Hematopoietic multipotent progenitor cell treated with erythropoietin and hydrocortisone succinate and interleukin-3 and kit ligand, for 6 days (in vitro differentiated cells): ENCODE data around the gene GSG1L.
"Not testable (repeated sequence)": the region's sequence is repeated elsewhere in the genome, so short reads cannot be mapped to it uniquely, and the experiment has no call there.

Experiments
- DNase-seq: peaks from one replicate; pipeline ENCODE4 v3.0.0-alpha.2; 2015

Gene GSG1L

DNA sequence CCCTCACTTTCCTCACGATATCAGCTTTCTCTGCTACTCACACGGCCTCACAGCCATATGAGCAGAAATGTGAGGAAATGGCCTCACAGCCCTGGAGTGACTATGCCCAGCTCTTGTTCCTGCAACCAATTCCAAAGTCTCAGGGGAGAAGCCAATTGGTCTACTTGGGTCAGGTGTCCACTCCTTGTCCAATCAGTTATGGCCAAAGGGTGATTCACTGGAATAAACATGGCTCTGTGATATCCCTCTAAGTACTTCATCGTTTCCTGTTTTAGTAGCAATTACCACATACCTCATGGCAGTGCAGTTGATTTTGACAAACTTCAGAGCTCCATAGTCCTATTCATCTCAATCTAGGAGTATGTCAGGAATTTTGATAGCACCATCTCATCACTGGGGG is 318.2 kb downstream of the GSG1L start:
- no peak for DNase-seq

GRCh38 chr16:27743963-27744362 is 319.6 kb downstream of the GSG1L start:
- DNase-seq = no peak

DNA sequence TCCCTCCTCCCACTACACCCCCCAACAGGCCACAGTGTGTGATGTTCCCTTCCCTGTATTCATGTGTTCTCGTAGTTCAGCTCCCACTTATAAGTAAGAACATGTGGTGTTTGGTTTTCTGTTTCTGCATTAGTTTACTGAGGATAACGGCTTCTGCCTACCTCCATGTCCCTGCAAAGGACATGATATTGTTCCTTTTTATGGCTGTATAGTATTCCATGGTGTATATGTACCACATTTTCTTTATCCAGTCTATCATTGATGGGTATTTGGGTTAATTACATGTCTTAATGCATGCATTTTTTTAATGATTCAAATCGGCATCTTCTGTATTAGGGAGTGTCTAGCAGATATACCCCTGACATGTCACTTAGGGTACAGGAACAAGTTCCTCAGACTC is 320.5 kb downstream of the GSG1L start:
- DNase-seq = not testable (repeated sequence)

GRCh38 chr16:27742333-27742732 is 321.2 kb downstream of the GSG1L start:
- no peak for DNase-seq

GRCh38 chr16:27740496-27741201 is 322.9 kb downstream of the GSG1L start:
- no peak for DNase-seq

DNA sequence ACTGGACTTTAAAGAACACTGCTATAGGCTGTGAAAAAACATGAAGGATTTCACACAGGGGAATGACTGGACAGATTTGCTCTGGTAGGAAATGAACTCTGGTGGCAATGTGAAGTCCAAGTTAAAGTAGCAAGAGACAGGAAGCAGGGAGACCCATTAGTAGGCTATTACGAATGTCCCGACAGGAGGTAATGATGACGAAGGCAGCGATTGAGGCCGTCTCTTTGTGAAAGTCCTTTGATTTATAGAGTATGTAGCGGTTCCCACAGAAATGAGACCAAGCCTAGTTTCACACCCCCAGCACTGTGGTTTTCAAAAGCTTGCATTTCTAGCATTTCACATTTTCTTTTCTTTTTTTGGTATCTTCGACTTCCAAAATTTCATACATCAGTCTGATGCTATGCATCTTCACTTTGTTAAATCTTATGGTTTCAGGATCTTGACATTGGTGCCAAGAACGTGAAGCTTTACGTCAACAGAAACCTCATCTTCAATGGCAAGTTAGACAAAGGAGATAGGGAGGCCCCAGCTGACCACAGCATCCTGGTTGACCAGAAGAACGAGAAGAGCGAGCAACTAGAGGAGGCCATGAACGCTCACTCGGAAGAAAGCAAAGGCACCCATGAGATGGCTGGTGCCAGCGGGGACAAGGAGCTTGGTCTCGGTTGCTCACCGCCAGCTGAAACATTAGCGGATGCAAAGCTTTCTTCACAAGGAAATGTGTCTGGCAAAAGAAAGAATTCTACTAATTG is 323.7 kb downstream of the GSG1L start:
- no peak for DNase-seq

- DNase-seq = no peak
Measured at GRCh38 chr16:27738596-27738995, 324.9 kb downstream of the GSG1L start.
